HG03432 (cell line): Measurements from ENCODE around the gene HOXB3.

Experiments used
- ATAC-seq: cut with Tn5 transposase; IDR thresholded peaks from one replicate; pipeline ENCODE4 v1.9.1; 2021; ENCODE audit warnings: mild to moderate bottlenecking, moderate library complexity; ENCODE audit not compliant: unreplicated experiment

HOXB3 gene

GRCh38 chr17:48626245-48627117 lies 36.4 kb upstream of the HOXB3 start, which contains the start of gene HOXB9:
Gene HOXB9, minus strand, starts transcription at chr17:48626358. Its CDS starts 89 bp downstream, at chr17:48626269.
- no peak for ATAC-seq

DNA sequence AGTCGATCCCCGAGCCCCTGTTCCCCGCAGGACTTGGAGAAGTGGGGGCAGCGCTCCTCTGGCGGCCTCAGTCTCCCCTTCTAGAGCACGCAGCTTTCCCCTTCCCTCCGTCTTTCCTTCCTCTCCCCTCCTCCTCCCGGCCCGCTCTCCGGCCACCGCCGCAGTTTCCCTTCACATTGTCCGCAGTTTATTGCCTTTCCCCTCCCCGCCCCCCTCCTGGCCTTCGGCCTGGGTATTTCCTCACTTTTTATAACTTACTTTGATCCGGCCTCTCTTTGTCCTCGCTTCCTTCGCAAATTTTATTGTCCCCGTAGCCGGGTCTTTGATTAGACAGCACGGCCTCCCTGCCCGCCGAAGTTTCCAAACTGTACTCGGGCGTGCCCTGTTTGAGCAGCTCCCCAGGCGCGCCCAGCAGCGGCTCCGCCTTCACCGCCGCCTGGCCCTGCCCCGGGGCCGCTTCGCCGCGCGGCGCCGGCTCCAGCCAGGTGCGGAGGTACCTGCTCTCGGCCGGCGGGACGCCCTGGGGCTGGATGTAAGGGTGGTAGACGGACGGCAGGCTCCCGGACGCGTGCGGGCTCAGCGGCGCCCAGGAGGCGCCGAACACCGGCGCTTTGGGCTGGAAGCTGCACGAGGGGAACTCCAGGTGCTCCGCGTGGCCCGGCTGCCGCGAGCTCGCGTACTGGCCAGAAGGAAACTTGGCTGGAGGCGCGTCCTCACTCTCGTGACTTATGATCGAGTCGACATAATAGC lies 35.6 kb upstream of the HOXB3 start:
- no peak for ATAC-seq

DNA sequence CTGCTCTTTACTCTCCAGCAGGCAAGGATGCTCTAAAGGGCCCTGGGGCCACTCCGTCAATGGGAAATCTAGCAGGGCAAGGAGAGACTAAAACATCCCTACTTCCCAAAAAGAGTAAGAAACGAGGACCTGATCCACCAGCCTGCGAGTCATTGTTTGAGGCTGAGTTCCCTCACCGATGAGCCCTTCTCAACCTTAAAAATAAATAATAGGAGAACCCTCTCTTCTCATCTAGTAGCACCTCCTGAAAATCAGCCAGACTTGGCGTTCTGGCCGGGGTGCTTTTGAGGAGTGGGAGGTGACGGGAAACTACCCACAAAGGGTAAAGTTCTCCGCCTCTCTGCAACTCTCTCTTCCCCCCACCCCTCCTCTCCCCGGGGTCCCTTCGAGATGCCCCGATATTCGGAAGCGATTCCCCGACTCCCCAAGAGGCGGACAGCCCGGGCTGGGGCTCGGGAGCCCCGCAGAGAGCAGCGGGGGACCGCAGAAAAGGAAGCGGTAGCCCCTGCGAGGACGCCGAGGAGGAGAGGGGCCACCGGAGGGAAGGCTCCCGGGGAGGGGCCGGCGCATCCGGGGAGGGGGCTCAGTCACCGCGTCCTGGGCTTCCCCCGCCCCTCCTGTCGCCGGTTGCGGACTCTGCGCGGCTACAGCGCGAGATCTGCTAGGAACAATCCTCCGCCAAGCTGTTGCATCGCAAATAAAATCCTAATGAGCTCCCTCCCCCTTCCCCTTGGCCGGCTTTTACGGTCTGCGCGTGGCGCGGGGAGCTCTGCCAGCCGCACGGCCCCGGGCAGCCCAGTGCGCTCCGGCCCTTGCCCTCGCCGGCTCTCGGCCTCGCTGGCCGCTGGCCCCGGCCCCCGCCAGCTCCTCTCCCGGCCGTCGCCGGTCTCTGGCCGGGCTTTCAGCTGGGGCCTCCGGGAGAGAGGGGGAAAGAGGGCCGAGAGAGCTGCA lies 34.8 kb upstream of the HOXB3 start:
- no peak for ATAC-seq

DNA sequence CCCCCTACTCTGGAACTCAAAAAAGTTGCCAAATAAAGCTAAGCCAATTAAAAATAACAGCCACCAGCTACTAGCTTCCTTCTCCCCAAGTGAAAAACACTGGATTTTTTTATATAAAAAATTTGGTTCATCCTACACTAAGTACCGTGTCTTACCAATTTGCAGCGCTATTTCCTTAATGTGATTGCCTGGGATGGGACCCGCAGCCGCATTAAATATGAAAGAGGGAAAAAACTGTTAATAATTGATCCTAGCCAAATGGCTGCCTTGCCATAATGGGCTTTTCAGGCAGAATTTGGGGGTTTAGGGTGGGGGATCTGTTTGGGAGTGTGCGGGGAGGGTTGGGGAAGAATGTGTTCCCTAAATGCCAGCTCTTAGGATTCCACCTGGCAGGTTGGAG lies 34.1 kb upstream of the HOXB3 start:
- ATAC-seq, result no peak

- ATAC-seq, result no peak
Observed at GRCh38 chr17:48623583-48623982, 33.5 kb upstream of the HOXB3 start.

- ATAC-seq, result no peak
Observed at GRCh38 chr17:48622857-48623256, 32.8 kb upstream of the HOXB3 start.

DNA sequence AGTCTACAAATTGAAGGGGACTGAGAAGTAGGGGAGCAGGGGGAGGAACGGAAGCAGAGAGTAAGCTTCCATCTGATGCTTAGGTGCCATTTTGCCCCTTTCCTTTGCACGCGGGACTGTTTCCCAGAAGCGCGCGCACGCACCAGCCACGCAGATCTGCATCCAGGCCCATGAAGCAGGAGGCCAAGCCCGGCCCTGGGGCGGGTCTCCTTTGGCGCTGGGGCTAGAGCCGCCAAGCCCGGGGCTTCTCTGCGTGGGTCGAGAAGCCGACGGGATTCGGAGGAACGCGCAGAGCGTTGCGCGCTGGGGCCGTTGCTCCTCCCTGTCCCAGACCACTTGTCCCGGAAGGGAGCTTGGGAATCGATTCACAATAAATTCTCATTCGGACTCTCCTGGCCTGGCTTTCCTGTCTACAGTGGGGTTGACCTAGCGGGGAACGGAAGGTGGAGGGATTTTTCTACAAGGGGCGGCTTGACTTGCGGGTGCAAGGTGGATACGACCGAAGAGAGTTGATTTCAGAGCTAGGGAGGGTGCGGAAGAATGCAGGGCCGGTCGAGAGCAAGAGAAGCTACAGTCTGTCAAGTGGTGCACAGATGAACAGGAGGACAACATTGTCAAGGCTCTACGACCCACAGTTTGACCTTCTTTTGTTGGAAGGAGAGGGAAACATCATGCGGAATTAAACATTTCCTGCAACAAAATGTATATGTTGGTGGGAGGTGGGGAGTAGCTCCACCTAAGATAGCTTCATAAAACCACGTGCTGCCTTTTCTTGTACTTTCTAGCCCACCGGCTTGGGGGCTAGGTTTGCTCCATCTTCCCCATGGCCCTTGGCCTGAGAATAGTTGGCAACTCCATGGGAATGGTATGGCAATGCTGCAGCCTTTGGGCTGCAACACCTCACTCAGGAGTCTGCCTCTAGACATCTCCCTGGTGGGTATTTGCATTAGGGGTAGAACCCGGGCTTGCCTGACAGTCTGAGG lies 31.7 kb upstream of the HOXB3 start:
- ATAC-seq, result no peak

GRCh38 chr17:48620461-48621139 lies 30.6 kb upstream of the HOXB3 start:
- ATAC-seq, result no peak

DNA sequence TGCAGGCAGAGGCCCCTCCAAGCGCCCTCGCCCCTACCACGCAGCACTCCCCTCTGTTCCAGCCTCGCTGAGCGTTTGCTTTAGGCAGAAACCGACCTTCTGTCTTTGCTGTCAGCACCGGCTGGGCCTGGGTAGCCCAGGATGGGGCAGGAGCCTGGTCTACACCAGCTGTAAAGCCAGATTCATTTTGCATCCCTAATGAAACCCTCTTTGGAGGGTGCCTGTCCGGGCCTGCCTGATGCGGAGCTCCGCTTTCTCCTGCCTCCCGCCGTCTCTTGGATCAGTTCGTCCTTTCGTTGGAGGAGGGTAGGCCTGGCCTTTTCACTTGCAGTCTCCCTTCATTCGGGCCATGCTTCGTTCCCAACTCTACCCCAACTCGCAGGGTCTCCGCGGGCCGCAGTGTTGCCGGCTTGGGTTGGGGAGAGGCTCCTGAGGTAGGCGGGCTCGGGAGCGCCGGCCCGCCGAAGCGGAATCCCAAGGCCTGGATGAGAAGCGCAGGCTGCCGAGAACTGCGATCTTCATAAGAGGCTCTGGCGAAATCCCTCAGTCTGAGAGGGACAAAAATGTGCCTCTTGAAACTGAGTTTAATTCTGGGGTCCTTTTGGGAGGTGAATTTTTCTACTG lies 29.9 kb upstream of the HOXB3 start:
- no peak for ATAC-seq

DNA sequence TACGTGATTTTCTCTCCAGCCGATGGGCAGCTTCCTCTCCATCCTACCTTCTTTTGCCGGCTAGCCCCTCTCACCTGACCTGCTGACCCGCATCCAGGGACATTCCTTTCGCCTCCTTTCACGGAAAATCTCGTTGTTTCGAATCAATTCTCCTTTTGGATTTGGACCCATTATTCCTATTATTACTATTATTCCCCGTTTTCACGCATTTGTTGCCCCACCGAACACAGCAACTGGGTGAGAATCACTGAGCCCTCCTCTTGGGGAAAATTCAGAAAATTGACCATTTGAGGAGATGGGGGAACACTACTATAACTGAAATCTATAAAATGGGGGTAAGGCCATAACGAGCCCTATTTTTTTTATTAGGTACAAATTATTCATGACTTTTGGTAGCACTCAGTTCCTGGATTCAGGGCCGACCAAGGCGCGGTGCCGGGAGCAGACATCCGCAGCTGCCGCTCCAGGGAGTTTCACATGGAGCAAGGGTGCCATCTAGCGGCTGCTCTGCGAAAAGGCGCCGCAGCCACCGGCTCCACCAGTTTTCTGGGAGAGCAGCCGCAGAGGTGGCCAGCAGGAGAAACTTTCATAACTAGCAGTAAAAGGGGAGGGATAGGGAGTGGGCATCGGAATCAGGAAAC lies 28.3 kb upstream of the HOXB3 start:
- no peak for ATAC-seq

DNA sequence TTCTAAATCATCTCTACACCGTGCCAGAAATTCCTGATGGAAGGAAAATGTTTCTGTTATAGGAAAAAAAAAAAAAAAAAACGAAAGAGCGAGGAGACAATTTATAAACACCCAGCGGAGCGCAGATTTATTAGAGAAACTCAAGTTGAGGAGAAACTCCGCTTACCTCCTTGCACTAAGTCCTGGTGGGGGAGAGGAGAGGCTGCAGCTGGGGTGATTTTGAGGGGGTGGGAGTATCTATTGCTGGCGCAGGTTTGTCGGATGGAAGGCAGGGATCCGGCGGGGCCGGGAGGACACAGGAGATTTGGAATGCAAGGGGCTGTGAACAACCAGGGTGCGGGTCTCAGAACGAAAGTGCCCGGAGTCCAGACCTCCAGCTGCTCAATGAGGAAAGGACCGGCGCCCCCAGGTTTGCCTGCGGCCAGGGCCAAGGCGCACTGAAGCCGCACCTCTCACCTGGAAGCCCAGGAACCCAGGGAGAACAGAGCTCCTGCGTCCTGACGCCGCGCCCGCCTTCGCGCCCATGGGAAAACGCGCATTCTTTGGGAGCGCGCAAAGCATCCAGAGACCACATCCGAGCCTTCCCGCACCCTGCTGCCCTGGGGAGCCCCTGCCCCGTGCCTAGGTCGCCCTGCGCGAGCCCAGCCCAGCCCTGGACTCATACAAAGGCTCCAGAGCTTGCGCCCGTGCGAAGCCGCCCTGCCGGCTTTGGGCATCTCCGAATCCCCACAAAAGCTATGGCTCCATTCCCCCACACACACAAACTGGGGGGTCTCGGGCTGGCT lies 27.6 kb upstream of the HOXB3 start:
- ATAC-seq, result no peak

DNA sequence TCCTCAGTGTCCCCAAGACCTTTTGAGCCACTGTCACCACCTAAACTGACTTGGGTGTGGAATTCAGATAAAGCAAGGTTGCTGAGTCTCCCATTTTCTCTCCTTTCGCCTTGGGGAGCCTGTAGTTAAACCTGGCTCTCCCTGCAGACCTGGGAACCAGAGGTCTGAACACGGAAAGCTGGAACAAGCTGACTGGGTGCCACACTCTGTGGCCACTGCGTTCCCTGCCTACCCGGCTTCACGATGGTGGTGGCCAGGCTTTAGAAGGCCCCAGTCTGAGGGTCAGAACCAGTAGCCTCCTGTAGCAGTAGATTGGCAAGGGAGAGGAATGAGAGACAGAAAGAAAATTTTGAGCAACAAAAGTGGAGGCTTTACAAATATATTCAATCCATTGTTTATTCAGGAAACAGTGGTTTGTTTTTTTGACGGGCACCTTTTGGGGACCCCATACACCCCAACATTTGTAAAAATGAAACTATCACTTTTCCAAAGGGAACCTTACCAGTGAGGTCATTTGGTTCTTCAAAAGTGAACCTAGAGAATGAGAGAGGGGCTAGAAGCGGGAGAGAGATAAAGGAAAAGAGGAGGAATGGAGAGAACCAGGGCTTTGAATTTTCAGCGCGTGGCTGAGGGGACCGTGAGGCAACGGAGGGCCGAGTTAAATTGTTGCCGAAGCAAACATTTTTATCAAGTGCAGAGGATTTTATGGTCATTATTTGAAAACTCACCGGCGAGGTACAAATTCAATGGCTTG lies 26.9 kb upstream of the HOXB3 start:
- ATAC-seq, result no peak

DNA sequence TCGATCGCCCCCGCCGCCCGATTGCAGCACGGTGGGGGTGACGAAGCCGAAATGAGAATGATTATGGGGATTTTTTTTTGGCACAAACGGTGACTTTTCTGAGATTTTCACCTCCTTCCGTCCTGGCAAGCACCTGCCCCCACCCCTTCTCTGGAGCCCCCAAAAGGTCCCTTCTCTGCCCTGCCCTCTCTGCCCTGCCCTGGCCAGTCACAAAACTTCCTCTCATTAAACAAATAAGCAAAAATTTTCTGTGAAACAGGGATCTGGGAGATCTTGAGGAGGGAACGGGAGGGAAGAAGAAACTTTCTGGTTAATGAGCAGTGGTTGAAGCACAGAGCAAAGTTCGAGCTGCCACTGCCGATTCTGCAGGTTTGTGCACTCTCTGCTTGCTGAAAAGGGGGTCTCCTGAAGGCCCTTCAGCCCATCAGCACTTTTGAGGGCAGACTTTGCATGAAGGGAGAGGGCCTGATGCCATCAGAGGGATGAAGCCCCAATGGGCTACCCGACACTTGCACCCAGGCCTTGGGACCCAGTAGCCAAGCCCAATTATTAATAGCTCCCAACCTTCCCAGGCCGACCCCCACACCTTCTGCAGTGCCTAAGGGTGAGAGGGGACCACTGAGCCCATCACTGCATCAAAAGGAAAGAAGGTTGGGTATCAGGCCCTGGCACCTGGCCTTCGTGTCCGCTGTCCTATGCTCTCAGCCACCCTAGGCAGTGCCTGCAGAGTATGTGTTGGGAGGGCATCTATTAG lies 26.1 kb upstream of the HOXB3 start:
- no peak for ATAC-seq

DNA sequence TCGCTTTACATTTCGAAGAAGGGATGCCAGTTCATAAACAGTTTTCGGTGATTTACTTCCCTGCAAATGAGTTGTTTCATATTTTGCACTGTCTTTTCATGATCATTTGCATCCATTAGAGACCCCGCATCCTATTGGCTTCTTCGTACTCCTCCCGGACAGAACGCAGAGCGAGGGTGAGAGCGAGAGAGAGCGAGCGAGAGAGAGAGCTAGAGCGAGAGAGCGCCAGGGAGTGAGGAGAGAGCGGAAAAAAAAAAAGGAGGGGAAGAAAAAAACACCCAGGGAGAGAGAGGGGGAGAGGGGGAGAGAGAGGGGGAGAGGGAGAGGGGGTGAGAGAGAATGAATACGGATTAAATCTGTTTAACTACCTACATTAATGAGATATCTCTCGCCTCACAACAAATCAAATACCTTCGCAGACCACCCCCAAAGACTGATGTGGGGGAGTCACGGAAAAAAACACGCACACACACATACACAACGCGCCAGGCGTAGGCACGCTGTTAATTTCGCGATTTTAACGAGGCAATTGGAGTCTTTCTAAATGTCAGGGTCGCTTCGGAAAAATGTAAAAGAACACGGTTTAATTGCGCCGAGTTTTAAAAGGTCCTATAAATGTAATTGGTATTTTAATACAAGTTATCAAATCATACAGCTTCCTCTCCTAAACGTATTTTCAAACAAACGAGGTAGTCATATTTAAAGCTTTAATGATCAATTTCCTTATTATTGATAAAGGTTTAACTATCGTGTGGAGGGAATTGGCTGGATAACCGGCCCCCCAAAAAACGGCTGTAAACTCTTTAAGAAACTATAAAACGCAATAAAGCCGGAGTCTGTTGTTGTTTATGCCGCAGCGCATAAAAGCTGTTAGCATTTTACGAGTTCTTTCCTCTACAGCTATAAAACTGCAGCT lies 25.3 kb upstream of the HOXB3 start, which contains the start of gene HOXB8:
HOXB8 (minus strand) TSS at position 246 of the 916 bp plus-strand sequence. CDS start 588 bp downstream, outside the sequence.
- ATAC-seq, result no peak
